Activated CD8-positive, alpha-beta memory T cell treated with anti-CD3 and anti-CD28 coated beads, Interleukin-2, amount 50 U/mL, for 1 hour (primary cell): ENCODE measurements around the gene PCDHB10.

Experiments used
- DNase-seq: peaks from one replicate; pipeline ENCODE4 v3.0.0-alpha.2; 2020; ENCODE audit errors: extremely low read depth

The PCDHB10 gene

DNA sequence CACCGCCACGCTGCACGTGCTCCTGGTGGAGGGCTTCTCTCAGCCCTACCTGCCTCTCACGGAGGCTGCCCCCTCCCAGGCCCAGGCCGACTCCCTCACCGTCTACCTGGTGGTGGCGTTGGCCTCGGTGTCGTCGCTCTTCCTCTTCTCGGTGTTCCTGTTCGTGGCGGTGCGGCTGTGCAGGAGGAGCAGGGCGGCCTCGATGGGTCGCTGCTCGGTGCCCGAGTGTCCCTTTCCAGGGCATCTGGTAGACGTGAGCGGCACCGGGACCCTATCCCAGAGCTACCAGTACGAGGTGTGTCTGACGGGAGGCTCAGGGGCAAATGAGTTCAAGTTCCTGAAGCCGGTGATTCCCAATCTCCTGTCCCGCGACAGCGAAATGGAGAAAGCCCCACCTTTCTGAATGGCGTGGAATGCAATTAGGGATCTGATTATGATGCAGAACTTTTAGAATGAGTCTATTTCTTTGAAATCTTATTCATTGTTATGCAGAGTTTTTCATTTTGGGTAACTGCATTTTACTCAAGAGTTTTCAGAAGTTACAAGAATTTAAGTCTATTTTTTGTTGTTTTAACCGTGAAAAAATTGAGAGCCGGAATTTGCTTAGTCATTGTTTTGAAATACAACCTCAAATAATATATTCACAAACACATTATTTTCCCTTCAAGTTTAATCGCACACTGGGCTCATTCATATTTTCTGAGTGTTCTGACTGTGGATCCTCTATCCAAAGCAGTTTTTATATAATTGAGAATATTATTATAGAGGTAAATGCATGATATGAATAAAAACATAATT lies 44.6 kb downstream of the PCDHB10 start:
- DNase-seq = no peak

DNA sequence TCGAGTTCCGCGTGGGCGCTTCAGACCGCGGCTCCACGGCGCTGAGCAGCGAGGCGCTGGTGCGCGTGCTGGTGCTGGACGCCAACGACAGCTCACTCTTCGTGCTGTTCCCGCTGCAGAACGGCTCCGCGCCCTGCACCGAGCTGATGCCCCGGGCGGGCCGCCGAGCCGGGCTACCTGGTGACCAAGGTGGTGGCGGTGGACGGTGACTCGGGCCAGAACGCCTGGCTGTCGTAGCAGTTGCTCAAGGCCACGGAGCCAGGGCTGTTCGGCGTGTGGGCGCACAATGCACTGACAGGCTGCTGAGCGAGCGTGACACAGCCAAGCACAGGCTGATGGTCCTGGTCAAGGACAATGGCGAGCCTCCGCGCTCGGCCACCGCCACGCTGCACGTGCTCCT lies 49.3 kb downstream of the PCDHB10 start:
- DNase-seq = no peak
